ENCODE data around the gene FLYWCH2. TPM values are rescaled to one million over a fixed set of nuclear protein-coding genes. Genes with fewer than 3 reads are reported as not detected.

FLYWCH2 gene
- total and polyA plus RNA-seq, 2 of the 4 experiments (the other 2 are of a cell fraction): 42.3 to 66.3 TPM

DNA sequence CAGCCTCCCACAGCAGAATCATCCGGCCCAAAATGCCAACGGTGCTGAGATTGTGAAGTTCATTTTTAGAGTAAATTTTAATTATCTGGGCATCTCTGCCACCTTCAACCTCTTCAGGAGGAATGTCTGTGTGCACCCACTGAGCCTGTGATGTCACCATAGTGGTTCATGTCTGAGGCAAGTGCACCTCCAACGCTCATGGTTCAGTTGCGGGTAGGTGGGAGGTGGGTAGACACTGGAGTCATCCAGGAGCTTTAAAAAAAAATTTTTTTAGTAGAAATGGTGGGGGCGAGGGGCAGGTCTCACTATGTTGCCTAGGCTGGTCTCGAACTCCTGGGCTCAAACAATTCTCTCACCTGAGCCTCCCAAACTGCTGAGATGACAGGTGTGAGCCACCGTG lies 30.6 kb downstream of the FLYWCH2 start (continued):
- no peak for TF ChIP-seq RAD21 (IDR thresholded peaks at IDR 0.05; ENCODE audit: low read length)
- TF ChIP-seq MAFK (IDR thresholded peaks at IDR 0.05; ENCODE audit: low read depth, low read length): no peak
- TF ChIP-seq USF2 (IDR thresholded peaks at IDR 0.05; ENCODE audit: low read depth, low read length): no peak

- H2BK20ac ChIP-seq (ENCODE audit: low read depth, low read length): no peak overlapping the region
- no peak overlapping the region for H3K14ac ChIP-seq (replicated peaks; ENCODE audit: low read depth, low read length)
- no peak overlapping the region for H3K56ac ChIP-seq (ENCODE audit: extremely low read depth, insufficient read depth, low read length)
- H3K23ac ChIP-seq (ENCODE audit: low read depth, low read length): no peak overlapping the region
- H2BK120ac ChIP-seq (ENCODE audit: low read depth, low read length): no peak overlapping the region
- no peaks in the 10 kb centered on the region for H3K27me3 ChIP-seq (ENCODE audit: control insufficient read depth, insufficient read depth, low read length)
- BruUV-seq (replicated peaks): no TSS peak
- peaks cover 14% of the 10 kb centered on the region for H3K36me3 ChIP-seq (ENCODE audit: control insufficient read depth, insufficient read depth, low read length)
- intact Hi-C loops (cut with micrococcal nuclease) (no loop called here), in situ Hi-C loops (cut with MboI; ENCODE audit: low sequenced_read_pairs) (loop anchor here (10.0 kb wide), 1 partner anchor 79 kb away; the partner anchor contains the start of gene ZG16B), dilution Hi-C loops (cut with HindIII; ENCODE audit: low sequenced_read_pairs, unreplicated experiment) (no loop called here)
- peaks cover 10% of the 10 kb centered on the region; the same call in 1 of the 2 replicates for H4K20me1 ChIP-seq (ENCODE audit: insufficient read depth, low read length)
- WGBS, 2 experiments (ENCODE audit: extremely low coverage in 2 of 2, insufficient read length in 1 of 2): 94% methylated on average over 2 of the region's 12 CpGs; no CpG with 5 or more reads in 1 of the 2 experiments
- H3K18ac ChIP-seq (ENCODE audit: low read depth, low read length): no peak overlapping the region
- no peak overlapping the region for H4K8ac ChIP-seq (ENCODE audit: low read depth in 2 of 2, low read length in 2 of 2)
- CTCF ChIA-PET: interaction anchor here (1.4 kb wide), 1 partner anchor 13 kb away, joined by 5 read pairs; no protein-coding TSS in a partner anchor
- no peak overlapping the region for H3K9ac ChIP-seq (ENCODE audit: low read depth, low read length)
- no peak overlapping the region for H4K5ac ChIP-seq (ENCODE audit: low read depth, low read length)
- no peak overlapping the region for H3K27ac ChIP-seq (ENCODE audit: insufficient read depth, low read length)
- DNase-seq (no peak), ATAC-seq (ENCODE audit: low read depth) (no peak)
- no peak overlapping the region for H2BK5ac ChIP-seq (ENCODE audit: low read depth, low read length, poor library complexity, severe bottlenecking)
- H3K79me1 ChIP-seq (ENCODE audit: low read depth in 1 of 2, low read length in 2 of 2): peaks cover 8 to 38% of the 10 kb centered on the region in 2 experiments
- peak overlapping the region; percentile 55 for H2AK9ac ChIP-seq (replicated peaks; ENCODE audit: low read depth, low read length, poor library complexity)
- H2BK15ac ChIP-seq (ENCODE audit: low read depth, low read length): no peak overlapping the region
- H3K9me3 ChIP-seq (ENCODE audit: control insufficient read depth, insufficient read depth, low read length): no peaks in the 10 kb centered on the region
- H3K4me3 ChIP-seq (ENCODE audit: insufficient read depth, low read depth, low read length): no peak overlapping the region
- peaks cover 3% of the 10 kb centered on the region; the same call in 1 of the 2 replicates for H3K9me1 ChIP-seq (ENCODE audit: insufficient read depth, low read length)
- H2AK5ac ChIP-seq (ENCODE audit: low read depth, low read length): 0 out of 2 replicates have a peak overlapping the region, but pooled peaks have one; percentile 13
- no peak overlapping the region for H4K91ac ChIP-seq (ENCODE audit: insufficient read depth, low read depth, low read length)
- H3K4me1 ChIP-seq (ENCODE audit: control insufficient read depth, insufficient read depth, low read length): peaks cover 6% of the 10 kb centered on the region
- POLR2A ChIA-PET (ENCODE audit: unreplicated experiment): no interaction called here
- no peak overlapping the region for H3K4me2 ChIP-seq (ENCODE audit: low read depth, low read length)
- no peak overlapping the region for H3K4ac ChIP-seq (ENCODE audit: low read depth, low read length)
- H2AFZ ChIP-seq (replicated peaks; ENCODE audit: low read length, poor library complexity): no peak overlapping the region
- no peak for TF ChIP-seq POLR2A (IDR thresholded peaks at IDR 0.05; ENCODE audit: low read depth, low read length)
- TF ChIP-seq, protein P1, sequence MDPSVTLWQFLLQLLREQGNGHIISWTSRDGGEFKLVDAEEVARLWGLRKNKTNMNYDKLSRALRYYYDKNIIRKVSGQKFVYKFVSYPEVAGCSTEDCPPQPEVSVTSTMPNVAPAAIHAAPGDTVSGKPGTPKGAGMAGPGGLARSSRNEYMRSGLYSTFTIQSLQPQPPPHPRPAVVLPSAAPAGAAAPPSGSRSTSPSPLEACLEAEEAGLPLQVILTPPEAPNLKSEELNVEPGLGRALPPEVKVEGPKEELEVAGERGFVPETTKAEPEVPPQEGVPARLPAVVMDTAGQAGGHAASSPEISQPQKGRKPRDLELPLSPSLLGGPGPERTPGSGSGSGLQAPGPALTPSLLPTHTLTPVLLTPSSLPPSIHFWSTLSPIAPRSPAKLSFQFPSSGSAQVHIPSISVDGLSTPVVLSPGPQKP (IDR thresholded peaks at IDR 0.05; ENCODE audit: borderline replicate concordance, low read depth, low read length): no peak
- no peak for TF ChIP-seq MAZ (IDR thresholded peaks at IDR 0.05; ENCODE audit: borderline replicate concordance, low read depth, low read length)
- no peak for TF ChIP-seq RFX5 (IDR thresholded peaks at IDR 0.05; ENCODE audit: low read depth, low read length)
- no peak for TF ChIP-seq MXI1 (IDR thresholded peaks at IDR 0.05; ENCODE audit: borderline replicate concordance, low read depth, low read length)
- no peak for TF ChIP-seq FOS (IDR thresholded peaks at IDR 0.05; ENCODE audit: low read depth, low read length)
- no peak for TF ChIP-seq RCOR1 (IDR thresholded peaks at IDR 0.05; ENCODE audit: insufficient replicate concordance, low read length)
- TF ChIP-seq USF2 (IDR thresholded peaks at IDR 0.05; ENCODE audit: low read depth, low read length): no peak
- TF ChIP-seq CHD1 (IDR thresholded peaks at IDR 0.05; ENCODE audit: low read depth, low read length): no peak
- TF ChIP-seq MAFK (IDR thresholded peaks at IDR 0.05; ENCODE audit: low read depth, low read length): no peak
- no peak for TF ChIP-seq NFE2L2 (IDR thresholded peaks at IDR 0.05; ENCODE audit: low read depth, low read length)
These were observed 31.2 kb downstream of the FLYWCH2 start for GRCh38 chr16:2914233-2914632.
